WI38 (cell line): ENCODE data around the gene ZMYND8.
"Not testable (repeated sequence)": the region's sequence is repeated elsewhere in the genome, so short reads cannot be mapped to it uniquely, and the experiment has no call there.

Experiments used
- H3K4me3 ChIP-seq: 2 replicates; pipeline ENCODE4 v1.5.1; 2011; ENCODE audit warnings: low read depth, mild to moderate bottlenecking, control low read depth, low read length
- TF ChIP-seq, protein P1 (sequence below): IDR thresholded peaks from 2 replicates; pipeline ENCODE4 v1.5.1; 2012; ENCODE audit warnings: low read depth, mild to moderate bottlenecking, control low read depth, low read length

ZMYND8 gene

GRCh38 chr20:47205577-47206123, 150.8 kb downstream of the ZMYND8 start:
- TF ChIP-seq, protein P1, sequence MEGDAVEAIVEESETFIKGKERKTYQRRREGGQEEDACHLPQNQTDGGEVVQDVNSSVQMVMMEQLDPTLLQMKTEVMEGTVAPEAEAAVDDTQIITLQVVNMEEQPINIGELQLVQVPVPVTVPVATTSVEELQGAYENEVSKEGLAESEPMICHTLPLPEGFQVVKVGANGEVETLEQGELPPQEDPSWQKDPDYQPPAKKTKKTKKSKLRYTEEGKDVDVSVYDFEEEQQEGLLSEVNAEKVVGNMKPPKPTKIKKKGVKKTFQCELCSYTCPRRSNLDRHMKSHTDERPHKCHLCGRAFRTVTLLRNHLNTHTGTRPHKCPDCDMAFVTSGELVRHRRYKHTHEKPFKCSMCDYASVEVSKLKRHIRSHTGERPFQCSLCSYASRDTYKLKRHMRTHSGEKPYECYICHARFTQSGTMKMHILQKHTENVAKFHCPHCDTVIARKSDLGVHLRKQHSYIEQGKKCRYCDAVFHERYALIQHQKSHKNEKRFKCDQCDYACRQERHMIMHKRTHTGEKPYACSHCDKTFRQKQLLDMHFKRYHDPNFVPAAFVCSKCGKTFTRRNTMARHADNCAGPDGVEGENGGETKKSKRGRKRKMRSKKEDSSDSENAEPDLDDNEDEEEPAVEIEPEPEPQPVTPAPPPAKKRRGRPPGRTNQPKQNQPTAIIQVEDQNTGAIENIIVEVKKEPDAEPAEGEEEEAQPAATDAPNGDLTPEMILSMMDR: peak; percentile 62
- no peak overlapping the region for H3K4me3 ChIP-seq

DNA sequence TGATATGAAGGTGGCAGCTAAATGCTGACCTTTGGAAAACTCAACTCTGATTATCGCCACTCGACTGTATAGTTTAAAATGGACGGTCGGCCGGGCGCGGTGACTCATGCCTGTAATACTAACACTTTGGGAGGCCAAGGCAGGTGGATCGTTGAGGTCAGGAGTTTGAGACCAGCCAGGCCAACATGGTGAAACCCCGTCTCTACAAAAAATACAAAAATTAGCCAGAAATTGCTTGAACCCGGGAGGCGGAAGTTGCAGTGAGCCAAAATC, 151.7 kb downstream of the ZMYND8 start:
- H3K4me3 ChIP-seq: not testable (repeated sequence)

DNA sequence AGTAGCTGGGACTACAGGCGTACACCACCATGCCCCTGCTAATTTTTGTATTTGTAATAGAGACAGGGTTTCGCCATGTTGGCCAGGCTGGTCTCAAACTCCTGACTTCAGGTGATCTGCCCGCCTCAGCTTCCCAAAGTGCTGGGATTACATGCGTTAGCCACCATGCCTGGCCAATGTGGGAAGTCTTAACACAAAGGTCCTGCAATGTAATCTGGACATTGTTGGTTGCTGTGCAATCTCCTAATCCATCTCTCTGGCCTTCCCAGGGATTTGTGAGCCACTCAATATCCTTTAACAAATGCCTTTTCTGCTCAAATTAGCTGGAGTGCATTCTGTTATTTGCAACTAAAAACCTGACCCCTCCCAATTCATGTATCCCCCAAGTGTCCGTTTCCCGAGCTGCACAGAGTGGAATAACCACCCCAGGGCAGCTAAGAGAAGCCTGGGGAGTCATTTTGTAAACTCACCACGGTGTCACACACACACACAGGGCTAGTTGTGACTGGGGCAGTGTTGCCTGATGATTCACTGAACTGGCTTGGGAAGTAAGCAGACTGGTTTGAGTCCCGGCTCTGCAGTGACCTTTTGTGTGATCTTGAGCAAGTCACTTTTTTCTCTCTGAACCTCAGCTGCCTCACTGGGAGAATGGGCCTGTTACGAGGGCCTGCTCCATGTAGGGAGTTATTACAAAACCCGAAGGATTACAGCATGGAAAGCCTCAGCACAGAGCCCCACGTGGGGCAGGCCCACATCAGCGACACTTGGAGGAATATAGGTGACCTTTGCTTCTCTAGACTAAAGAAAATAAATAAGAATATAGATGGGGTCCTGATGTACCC, 152.3 kb downstream of the ZMYND8 start:
- H3K4me3 ChIP-seq: no peak overlapping the region
- TF ChIP-seq, protein P1: no peak

GRCh38 chr20:47202733-47203667, 153.5 kb downstream of the ZMYND8 start:
- no peak overlapping the region for H3K4me3 ChIP-seq
- TF ChIP-seq, protein P1: no peak

DNA sequence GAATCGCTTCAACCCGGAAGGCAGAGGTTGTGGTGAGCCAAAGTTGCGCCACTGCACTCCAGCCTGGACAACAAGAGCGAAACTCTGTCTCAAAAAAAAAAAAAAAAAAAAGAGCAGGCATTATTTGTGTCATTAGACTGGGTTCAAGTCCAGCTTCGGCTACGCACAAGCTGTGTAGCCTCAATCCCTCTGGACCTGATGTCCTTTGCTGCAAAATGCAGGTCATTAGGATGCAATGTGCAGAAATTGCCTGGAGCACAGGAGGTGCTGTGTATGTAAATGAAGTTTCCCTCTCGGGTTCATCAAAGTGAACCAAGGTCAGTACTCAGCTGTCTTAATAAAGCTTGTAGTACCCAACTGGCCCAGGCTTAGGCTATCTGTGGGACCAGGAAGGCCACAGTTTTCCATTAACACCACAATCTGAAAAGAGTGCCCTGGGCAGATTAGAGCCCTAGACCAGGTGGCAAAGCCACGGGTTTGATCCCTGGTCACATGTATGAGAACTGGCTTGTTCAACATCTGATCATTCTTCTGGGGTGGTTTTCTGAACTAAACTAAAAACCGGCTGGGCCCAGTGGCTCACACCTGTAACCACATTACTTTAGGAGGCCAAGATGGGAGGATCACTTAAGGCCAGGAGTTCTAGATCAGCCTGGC, 155.3 kb downstream of the ZMYND8 start:
- no peak overlapping the region for H3K4me3 ChIP-seq
- TF ChIP-seq, protein P1: no peak

DNA sequence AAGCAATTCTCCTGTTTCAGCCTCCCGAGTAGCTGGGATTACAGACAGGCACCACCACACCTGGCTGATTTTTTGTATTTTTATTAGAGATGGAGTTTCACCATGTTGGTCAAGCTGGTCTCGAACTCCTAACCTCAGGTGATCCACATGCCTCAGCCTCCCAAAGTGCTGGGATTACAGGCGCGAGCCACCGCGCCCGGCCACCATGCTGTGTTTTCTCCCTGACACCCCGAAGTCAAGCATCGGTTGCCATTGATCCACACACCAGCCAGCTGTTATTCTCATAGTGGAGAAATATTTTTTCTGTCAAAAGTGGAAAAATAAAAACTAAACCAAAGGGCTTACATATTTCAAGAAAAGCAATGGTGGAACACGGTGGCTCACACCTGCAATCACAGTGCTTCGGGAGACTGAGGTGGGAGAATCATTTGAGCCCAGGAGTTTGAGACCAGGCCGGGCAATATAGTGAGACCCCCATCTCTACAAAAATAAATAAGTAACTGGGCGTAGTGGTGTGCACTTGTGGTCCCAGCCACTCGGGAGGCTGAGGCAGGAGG, 157.4 kb downstream of the ZMYND8 start:
- TF ChIP-seq, protein P1: no peak
- H3K4me3 ChIP-seq: no peak overlapping the region

DNA sequence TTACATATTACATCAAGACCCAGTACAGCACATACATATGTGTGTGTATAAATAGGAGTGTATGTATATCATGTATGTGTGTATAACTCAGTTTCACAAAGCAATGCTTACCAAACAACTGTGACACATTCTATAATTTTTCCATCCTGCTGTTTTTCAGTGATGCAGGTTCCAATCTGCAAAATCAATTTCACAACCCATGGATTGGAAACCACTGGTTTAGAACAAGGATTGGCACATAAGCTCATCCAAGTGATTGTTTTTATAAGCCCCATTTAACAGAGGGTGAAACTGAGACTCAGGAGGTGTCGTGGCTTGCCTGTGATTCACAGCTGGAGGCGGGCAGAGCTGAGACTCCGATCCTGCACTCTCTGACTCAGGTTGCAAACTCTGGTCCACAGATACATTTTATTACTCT, 158.2 kb downstream of the ZMYND8 start:
- TF ChIP-seq, protein P1: no peak
- H3K4me3 ChIP-seq: no peak overlapping the region
